ENCODE measurements around the gene ATP2C1.
"Not testable (repeated sequence)": the region's sequence is repeated elsewhere in the genome, so short reads cannot be mapped to it uniquely, and the experiment has no call there.

ATP2C1 gene

GRCh38 chr3:130961458-130961857, 67.6 kb downstream of the ATP2C1 start:
- H3K9me3 ChIP-seq, result no peaks in the 10 kb centered on the region
- H3K4me3 ChIP-seq, result no peak overlapping the region
- no peaks in the 10 kb centered on the region for H3K27me3 ChIP-seq (ENCODE audit: low read depth)
- in situ Hi-C loops (cut with MboI; ENCODE audit: low sequenced_read_pairs), result no loop called here
- peaks cover 40% of the 10 kb centered on the region for H3K4me1 ChIP-seq
- DNase-seq (ENCODE audit: low spot score in 2 of 2), result no peak
- peaks cover 31% of the 10 kb centered on the region; the same call in 1 of the 2 replicates for H3K36me3 ChIP-seq (replicated peaks)

- in situ Hi-C loops (cut with MboI; ENCODE audit: low sequenced_read_pairs), result no loop called here
- peaks cover 38% of the 10 kb centered on the region; the same call in 1 of the 2 replicates for H3K36me3 ChIP-seq (replicated peaks)
Measured at GRCh38 chr3:130963444-130963843, 69.6 kb downstream of the ATP2C1 start.

GRCh38 chr3:130963878-130964277, 70.0 kb downstream of the ATP2C1 start:
- Histone ChIP-seq H3K4me3 (no peak overlapping the region), H3K36me3 (replicated peaks) (peaks cover 40% of the 10 kb centered on the region; the same call in 1 of the 2 replicates), H3K27me3 (ENCODE audit: low read depth) (no peaks in the 10 kb centered on the region), H3K9me3 (no peaks in the 10 kb centered on the region), H3K4me1 (peaks cover 30% of the 10 kb centered on the region)
- in situ Hi-C loops (cut with MboI; ENCODE audit: low sequenced_read_pairs), result no loop called here
- peak; percentile 76 to 97 for DNase-seq (ENCODE audit: low spot score in 2 of 2)

More at GRCh38 chr3:130963444-130963843, 69.6 kb downstream of the ATP2C1 start:
- peaks cover 30% of the 10 kb centered on the region for H3K4me1 ChIP-seq
- no peaks in the 10 kb centered on the region for H3K27me3 ChIP-seq (ENCODE audit: low read depth)
- DNase-seq (ENCODE audit: low spot score in 2 of 2), result no peak
- H3K9me3 ChIP-seq, result no peaks in the 10 kb centered on the region
- no peak overlapping the region for H3K4me3 ChIP-seq

GRCh38 chr3:130967281-130967680, 73.4 kb downstream of the ATP2C1 start:
- Histone ChIP-seq H3K4me3 (no peak overlapping the region), H3K36me3 (replicated peaks) (peaks cover 44% of the 10 kb centered on the region), H3K4me1 (peaks cover 24% of the 10 kb centered on the region), H3K9me3 (no peaks in the 10 kb centered on the region), H3K27me3 (ENCODE audit: low read depth) (no peaks in the 10 kb centered on the region)
- DNase-seq (ENCODE audit: low spot score in 2 of 2), result no peak
- in situ Hi-C loops (cut with MboI; ENCODE audit: low sequenced_read_pairs), result no loop called here

- in situ Hi-C loops (cut with MboI; ENCODE audit: low sequenced_read_pairs), result no loop called here
- Histone ChIP-seq H3K4me3 (no peak overlapping the region), H3K4me1 (peaks cover 15% of the 10 kb centered on the region), H3K36me3 (replicated peaks) (peaks cover 43% of the 10 kb centered on the region), H3K9me3 (no peaks in the 10 kb centered on the region), H3K27me3 (ENCODE audit: low read depth) (no peaks in the 10 kb centered on the region)
- DNase-seq (ENCODE audit: low spot score in 2 of 2), result no peak
Measured at GRCh38 chr3:130968221-130968620, 74.3 kb downstream of the ATP2C1 start.

GRCh38 chr3:130969621-130970020, 75.7 kb downstream of the ATP2C1 start:
- in situ Hi-C loops (cut with MboI; ENCODE audit: low sequenced_read_pairs), result no loop called here
- H3K36me3 ChIP-seq (replicated peaks), result peaks cover 47% of the 10 kb centered on the region
- H3K27me3 ChIP-seq (ENCODE audit: low read depth), result no peaks in the 10 kb centered on the region
- no peak overlapping the region for H3K4me3 ChIP-seq
- H3K9me3 ChIP-seq, result no peaks in the 10 kb centered on the region
- peaks cover 4% of the 10 kb centered on the region for H3K4me1 ChIP-seq
- no peak for DNase-seq (ENCODE audit: low spot score in 2 of 2)

- peaks cover 46% of the 10 kb centered on the region for H3K36me3 ChIP-seq (replicated peaks)
- no peaks in the 10 kb centered on the region for H3K4me1 ChIP-seq
- H3K4me3 ChIP-seq, result no peak overlapping the region
- in situ Hi-C loops (cut with MboI; ENCODE audit: low sequenced_read_pairs), result no loop called here
- DNase-seq (ENCODE audit: low spot score in 2 of 2), result no peak
- no peaks in the 10 kb centered on the region for H3K27me3 ChIP-seq (ENCODE audit: low read depth)
- H3K9me3 ChIP-seq, result no peaks in the 10 kb centered on the region
Measured at GRCh38 chr3:130971208-130971607, 77.3 kb downstream of the ATP2C1 start.

- H3K4me3 ChIP-seq, result not testable (repeated sequence)
Measured at GRCh38 chr3:130972592-130972991, 78.7 kb downstream of the ATP2C1 start.

GRCh38 chr3:130973406-130973805, 79.5 kb downstream of the ATP2C1 start:
- DNase-seq (ENCODE audit: low spot score in 2 of 2), result no peak
- Histone ChIP-seq H3K4me3 (no peak overlapping the region), H3K9me3 (no peaks in the 10 kb centered on the region), H3K4me1 (no peaks in the 10 kb centered on the region), H3K27me3 (ENCODE audit: low read depth) (no peaks in the 10 kb centered on the region), H3K36me3 (replicated peaks) (peaks cover 39% of the 10 kb centered on the region)
- in situ Hi-C loops (cut with MboI; ENCODE audit: low sequenced_read_pairs), result no loop called here

More at GRCh38 chr3:130972592-130972991, 78.7 kb downstream of the ATP2C1 start:
- H3K4me1 ChIP-seq; H3K9me3 ChIP-seq; in situ Hi-C loops (cut with MboI; ENCODE audit: low sequenced_read_pairs); DNase-seq (ENCODE audit: low spot score in 2 of 2); H3K27me3 ChIP-seq (ENCODE audit: low read depth): not testable (repeated sequence)
- H3K36me3 ChIP-seq (replicated peaks), result peaks cover 42% of the 10 kb centered on the region

- in situ Hi-C loops (cut with MboI; ENCODE audit: low sequenced_read_pairs), result no loop called here
- peaks cover 33% of the 10 kb centered on the region for H3K36me3 ChIP-seq (replicated peaks)
- no peak for DNase-seq (ENCODE audit: low spot score in 2 of 2)
Measured at GRCh38 chr3:130974201-130974600, 80.3 kb downstream of the ATP2C1 start.

GRCh38 chr3:130975251-130975650, 81.4 kb downstream of the ATP2C1 start:
- DNase-seq (ENCODE audit: low spot score in 2 of 2), result no peak
- Histone ChIP-seq H3K9me3 (no peaks in the 10 kb centered on the region), H3K36me3 (replicated peaks) (peaks cover 30% of the 10 kb centered on the region), H3K4me1 (no peaks in the 10 kb centered on the region), H3K4me3 (no peak overlapping the region), H3K27me3 (ENCODE audit: low read depth) (no peaks in the 10 kb centered on the region)
- in situ Hi-C loops (cut with MboI; ENCODE audit: low sequenced_read_pairs), result no loop called here

More at GRCh38 chr3:130974201-130974600, 80.3 kb downstream of the ATP2C1 start:
- Histone ChIP-seq H3K27me3 (ENCODE audit: low read depth) (no peaks in the 10 kb centered on the region), H3K4me3 (no peak overlapping the region), H3K4me1 (no peaks in the 10 kb centered on the region), H3K9me3 (no peaks in the 10 kb centered on the region)

GRCh38 chr3:130976706-130977105, 82.8 kb downstream of the ATP2C1 start:
- Histone ChIP-seq H3K27me3 (ENCODE audit: low read depth) (no peaks in the 10 kb centered on the region), H3K36me3 (replicated peaks) (peaks cover 22% of the 10 kb centered on the region), H3K4me1 (peaks cover 4% of the 10 kb centered on the region; the same call in 1 of the 2 replicates), H3K9me3 (no peaks in the 10 kb centered on the region), H3K4me3 (no peak overlapping the region)
- DNase-seq (ENCODE audit: low spot score in 2 of 2), result no peak
- in situ Hi-C loops (cut with MboI; ENCODE audit: low sequenced_read_pairs), result no loop called here

- Histone ChIP-seq H3K27me3 (ENCODE audit: low read depth) (no peaks in the 10 kb centered on the region; the same call in 1 of the 2 replicates), H3K4me1 (peaks cover 4% of the 10 kb centered on the region; the same call in 1 of the 2 replicates), H3K36me3 (replicated peaks) (peaks cover 27% of the 10 kb centered on the region), H3K9me3 (no peaks in the 10 kb centered on the region), H3K4me3 (no peak overlapping the region)
- in situ Hi-C loops (cut with MboI; ENCODE audit: low sequenced_read_pairs), result no loop called here
- DNase-seq (ENCODE audit: low spot score in 2 of 2), result no peak
Measured at GRCh38 chr3:130979117-130979516, 85.2 kb downstream of the ATP2C1 start.

- DNase-seq (ENCODE audit: low spot score in 2 of 2), result no peak
- Histone ChIP-seq H3K4me1 (peaks cover 4% of the 10 kb centered on the region; the same call in 1 of the 2 replicates), H3K9me3 (no peaks in the 10 kb centered on the region), H3K36me3 (replicated peaks) (peaks cover 19% of the 10 kb centered on the region), H3K27me3 (ENCODE audit: low read depth) (no peaks in the 10 kb centered on the region; the same call in 1 of the 2 replicates), H3K4me3 (no peak overlapping the region)
- in situ Hi-C loops (cut with MboI; ENCODE audit: low sequenced_read_pairs), result no loop called here
Measured at GRCh38 chr3:130981469-130981868, 87.6 kb downstream of the ATP2C1 start.

GRCh38 chr3:130990282-130990681, 96.4 kb downstream of the ATP2C1 start:
- H3K27me3 ChIP-seq (ENCODE audit: low read depth), result no peaks in the 10 kb centered on the region
- DNase-seq (ENCODE audit: low spot score in 2 of 2), result no peak
- no peaks in the 10 kb centered on the region for H3K4me1 ChIP-seq
- H3K36me3 ChIP-seq (replicated peaks), result peaks cover 6% of the 10 kb centered on the region
- in situ Hi-C loops (cut with MboI; ENCODE audit: low sequenced_read_pairs), result no loop called here
- H3K9me3 ChIP-seq, result no peaks in the 10 kb centered on the region
- no peak overlapping the region for H3K4me3 ChIP-seq

All from HAP-1 (cell line).